Ovary (tissue), 3 donors: Measurements from ENCODE around the gene AMPD2.

ENCODE experiments used
- EP300 ChIP-seq: sonication (generic); formaldehyde crosslinking; IDR thresholded peaks from one replicate; pipeline ENCODE4 v1.6.1; 2017; ENCODE audit warnings: antibody characterized with exemption
- POLR2A ChIP-seq: fragments of 450-650 bp; IDR thresholded peaks from one replicate; pipeline ENCODE4 v1.6.1; 2017; ENCODE audit warnings: antibody characterized with exemption, mild to moderate bottlenecking, moderate library complexity
- TF ChIP-seq, protein P1 (sequence below), 3 donors: fragments of 450-650 bp in 2 of 3; fragments of 200-600 bp in 1 of 3; IDR thresholded peaks; one replicate each; pipeline versions ENCODE4 v1.5.1 to v1.8.0; 2016 to 2022; ENCODE audit warnings: antibody characterized with exemption in 3 of 3, mild to moderate bottlenecking in 1 of 3
- donor health status: DM: no; HTN: no; CAD: no.

DNA sequence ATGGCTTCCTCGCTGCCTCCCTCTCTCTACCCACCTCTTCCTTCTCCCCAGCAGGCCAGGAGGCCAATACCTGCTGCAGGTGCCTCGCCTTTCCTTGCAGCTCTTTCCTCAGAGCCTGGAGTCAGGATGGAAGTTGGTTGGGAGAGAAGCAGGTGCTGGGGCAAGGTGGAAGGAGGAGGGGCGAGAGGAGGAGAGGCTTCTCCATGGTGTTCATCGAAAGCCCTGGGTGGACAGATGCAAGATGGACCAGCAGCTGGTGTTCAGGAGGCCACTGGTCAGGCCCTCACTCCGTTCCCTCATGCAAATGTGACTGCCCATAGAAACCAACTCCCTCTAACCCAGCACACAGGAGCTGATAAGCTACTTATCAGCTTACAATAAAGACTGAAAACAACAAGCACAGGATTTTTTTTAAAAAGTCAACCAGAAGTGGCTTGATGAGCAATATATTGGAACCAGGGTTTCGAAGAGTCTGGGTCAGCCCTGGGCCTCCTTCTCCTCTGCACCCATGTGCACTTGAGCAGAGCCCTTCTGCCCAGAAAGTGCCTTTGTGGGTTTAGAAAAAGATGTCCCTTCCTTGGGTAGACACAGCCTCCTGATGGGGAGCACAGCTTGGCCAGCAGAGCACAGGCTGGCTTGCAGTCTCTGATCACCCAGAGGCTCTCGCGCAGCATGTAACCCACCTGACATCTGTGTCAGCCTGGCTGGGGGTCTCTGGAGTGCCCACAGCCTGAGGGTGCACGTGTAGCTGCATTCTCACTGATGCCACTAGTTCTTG is 19.6 kb downstream of the AMPD2 start:
- TF ChIP-seq POLR2A: no peak
- TF ChIP-seq, protein P1, sequence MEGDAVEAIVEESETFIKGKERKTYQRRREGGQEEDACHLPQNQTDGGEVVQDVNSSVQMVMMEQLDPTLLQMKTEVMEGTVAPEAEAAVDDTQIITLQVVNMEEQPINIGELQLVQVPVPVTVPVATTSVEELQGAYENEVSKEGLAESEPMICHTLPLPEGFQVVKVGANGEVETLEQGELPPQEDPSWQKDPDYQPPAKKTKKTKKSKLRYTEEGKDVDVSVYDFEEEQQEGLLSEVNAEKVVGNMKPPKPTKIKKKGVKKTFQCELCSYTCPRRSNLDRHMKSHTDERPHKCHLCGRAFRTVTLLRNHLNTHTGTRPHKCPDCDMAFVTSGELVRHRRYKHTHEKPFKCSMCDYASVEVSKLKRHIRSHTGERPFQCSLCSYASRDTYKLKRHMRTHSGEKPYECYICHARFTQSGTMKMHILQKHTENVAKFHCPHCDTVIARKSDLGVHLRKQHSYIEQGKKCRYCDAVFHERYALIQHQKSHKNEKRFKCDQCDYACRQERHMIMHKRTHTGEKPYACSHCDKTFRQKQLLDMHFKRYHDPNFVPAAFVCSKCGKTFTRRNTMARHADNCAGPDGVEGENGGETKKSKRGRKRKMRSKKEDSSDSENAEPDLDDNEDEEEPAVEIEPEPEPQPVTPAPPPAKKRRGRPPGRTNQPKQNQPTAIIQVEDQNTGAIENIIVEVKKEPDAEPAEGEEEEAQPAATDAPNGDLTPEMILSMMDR (IDR thresholded peaks at IDR 0.05): no peak
- no peak for TF ChIP-seq EP300
